OCI-LY7 (cell line): Measurements from ENCODE around the gene SLC6A19. TPM values are rescaled to one million over a fixed set of nuclear protein-coding genes. Genes with fewer than 3 reads are reported as not detected.

ENCODE experiments used
- BruUV-seq: library from RNA; stranded (reverse); fragments of 400-500 nt; replicated peaks from 2 replicates; lab custom pipeline; 2021; lab: Mats Ljungman, UMichigan
- CTCF ChIA-PET: fragments of 300-600 bp; sonication (Branson Sonifier 250); formaldehyde crosslinking; loops from one replicate; lab custom pipeline; 2022; ENCODE audit warnings: antibody characterized with exemption; ENCODE audit not compliant: unreplicated experiment; lab: Charles Lee
- POLR2A ChIA-PET: fragments of 300-600 bp; sonication (Branson Sonifier 250); formaldehyde crosslinking; loops from one replicate; lab custom pipeline; 2022; ENCODE audit warnings: antibody characterized with exemption; lab: Charles Lee
- DNase-seq: peaks from one replicate; pipeline ENCODE4 v3.0.0-alpha.2; 2015; ENCODE audit warnings: low spot score
- H2AFZ ChIP-seq: fragments of 200-600 bp; sonication (generic), shearing (Covaris generic); 2 replicates; pipeline ENCODE4 v1.6.1; 2014; ENCODE audit warnings: mild to moderate bottlenecking, antibody characterized with exemption, low read length, moderate library complexity
- H3K27ac ChIP-seq: fragments of 200-600 bp; sonication (generic); 2 replicates; pipeline ENCODE4 v1.5.1; 2014; ENCODE audit warnings: mixed run types, low read depth, mild to moderate bottlenecking, moderate library complexity, low read length, inconsistent platforms; ENCODE audit not compliant: poor library complexity, severe bottlenecking
- H3K36me3 ChIP-seq: fragments of 200-600 bp; sonication (generic); 2 replicates; pipeline ENCODE4 v1.6.1; 2014; ENCODE audit warnings: mild to moderate bottlenecking, antibody characterized with exemption, low read length, moderate library complexity, mixed read lengths; ENCODE audit not compliant: insufficient read depth
- H3K4me1 ChIP-seq: fragments of 200-600 bp; sonication (generic); 2 replicates; pipeline ENCODE4 v1.5.1; 2014; ENCODE audit warnings: mild to moderate bottlenecking, low read length; ENCODE audit not compliant: insufficient read depth, poor library complexity, severe bottlenecking
- H3K4me2 ChIP-seq: fragments of 200-600 bp; sonication (generic); 2 replicates; pipeline ENCODE4 v1.6.1; 2014; ENCODE audit warnings: mild to moderate bottlenecking, low read length
- H3K4me3 ChIP-seq: fragments of 200-600 bp; sonication (generic); 2 replicates; pipeline ENCODE4 v1.5.1; 2014; ENCODE audit warnings: mild to moderate bottlenecking, low read depth, low read length; ENCODE audit not compliant: poor library complexity, severe bottlenecking
- H3K79me2 ChIP-seq: fragments of 200-600 bp; sonication (generic); 2 replicates; pipeline ENCODE4 v1.6.1; 2016; ENCODE audit warnings: low read depth, mild to moderate bottlenecking, low read length, moderate library complexity, mixed read lengths; ENCODE audit not compliant: insufficient read depth
- H3K9me2 ChIP-seq: fragments of 200-600 bp; sonication (generic); 2 replicates; pipeline ENCODE4 v1.6.1; 2016; ENCODE audit warnings: mild to moderate bottlenecking, low read length, mixed read lengths; ENCODE audit not compliant: insufficient read depth
- H3K9me3 ChIP-seq: fragments of 200-600 bp; sonication (generic); 2 replicates; pipeline ENCODE4 v1.6.1; 2014; ENCODE audit warnings: mild to moderate bottlenecking, mixed run types, low read length, mixed read lengths
- H4K20me1 ChIP-seq: fragments of 200-600 bp; sonication (generic); 2 replicates; pipeline ENCODE4 v1.6.1; 2014; ENCODE audit warnings: mild to moderate bottlenecking, antibody characterized with exemption, low read length, moderate library complexity, mixed read lengths; ENCODE audit not compliant: insufficient read depth
- EZH2phosphoT487 ChIP-seq: fragments of 200-600 bp; sonication (generic); IDR thresholded peaks from 2 replicates; pipeline ENCODE4 v1.6.1; 2018; ENCODE audit warnings: low read depth, borderline replicate concordance, mild to moderate bottlenecking, mixed run types, antibody characterized with exemption, low read length, moderate library complexity, mixed read lengths
- intact Hi-C: fragments of 100-400 bp; cut with micrococcal nuclease; formaldehyde crosslinking; loops from one replicate; pipeline ENCODE4 v1.10.0; 2022; ENCODE audit not compliant: unreplicated experiment
- total RNA-seq, 2 experiments: library from RNA; depleted of rRNA in 1 of 2; stranded (reverse); fragments of >200 nt in 1 of 2; shearing (Covaris generic) in 1 of 2; gene quantifications; 2 replicates each; pipeline ENCODE4 v1.2.3, GENCODE V29; 2014 to 2022
- TF ChIP-seq, protein P1 (sequence below): fragments of 200-600 bp; sonication (generic); conservative IDR thresholded peaks from 2 replicates; pipeline ENCODE4 v1.5.1; 2014; ENCODE audit warnings: mild to moderate bottlenecking, antibody characterized with exemption, low read length, moderate library complexity, mixed read lengths

The SLC6A19 gene
- total RNA-seq, 2 experiments from 2014 or later = not detected

DNA sequence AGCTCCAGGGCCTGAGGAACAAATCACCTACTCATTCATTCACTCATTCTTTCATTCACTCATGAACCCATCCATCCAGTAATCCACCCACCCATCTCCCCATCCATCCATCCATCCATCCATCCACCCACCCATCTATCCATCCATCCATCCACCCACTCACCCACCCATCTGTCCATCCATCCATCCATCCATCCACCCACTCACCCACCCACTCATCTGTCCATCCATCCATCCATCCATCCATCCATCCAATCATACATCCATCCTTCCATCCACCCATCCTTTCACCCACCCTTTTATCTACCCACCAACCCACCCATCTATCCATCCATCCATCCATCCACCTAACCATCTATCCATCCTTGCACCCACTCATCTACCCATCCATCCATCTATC, 35.5 kb upstream of the SLC6A19 start:
- Histone ChIP-seq H3K27ac (no peak overlapping the region), H3K9me2 (no peaks in the 10 kb centered on the region), H4K20me1 (no peaks in the 10 kb centered on the region), H3K4me3 (no peak overlapping the region), H3K4me2 (no peak overlapping the region), H3K79me2 (no peaks in the 10 kb centered on the region), H2AFZ (no peak overlapping the region), H3K4me1 (peaks cover 16% of the 10 kb centered on the region), H3K36me3 (no peaks in the 10 kb centered on the region), H3K9me3 (no peaks in the 10 kb centered on the region)
- POLR2A ChIA-PET = no interaction called here
- intact Hi-C loops = loop anchor here (2.0 kb wide), 1 partner anchor 151 kb away; no protein-coding TSS in a partner anchor
- DNase-seq = no peak
- TF ChIP-seq, protein P1, sequence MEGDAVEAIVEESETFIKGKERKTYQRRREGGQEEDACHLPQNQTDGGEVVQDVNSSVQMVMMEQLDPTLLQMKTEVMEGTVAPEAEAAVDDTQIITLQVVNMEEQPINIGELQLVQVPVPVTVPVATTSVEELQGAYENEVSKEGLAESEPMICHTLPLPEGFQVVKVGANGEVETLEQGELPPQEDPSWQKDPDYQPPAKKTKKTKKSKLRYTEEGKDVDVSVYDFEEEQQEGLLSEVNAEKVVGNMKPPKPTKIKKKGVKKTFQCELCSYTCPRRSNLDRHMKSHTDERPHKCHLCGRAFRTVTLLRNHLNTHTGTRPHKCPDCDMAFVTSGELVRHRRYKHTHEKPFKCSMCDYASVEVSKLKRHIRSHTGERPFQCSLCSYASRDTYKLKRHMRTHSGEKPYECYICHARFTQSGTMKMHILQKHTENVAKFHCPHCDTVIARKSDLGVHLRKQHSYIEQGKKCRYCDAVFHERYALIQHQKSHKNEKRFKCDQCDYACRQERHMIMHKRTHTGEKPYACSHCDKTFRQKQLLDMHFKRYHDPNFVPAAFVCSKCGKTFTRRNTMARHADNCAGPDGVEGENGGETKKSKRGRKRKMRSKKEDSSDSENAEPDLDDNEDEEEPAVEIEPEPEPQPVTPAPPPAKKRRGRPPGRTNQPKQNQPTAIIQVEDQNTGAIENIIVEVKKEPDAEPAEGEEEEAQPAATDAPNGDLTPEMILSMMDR = no peak
- no peak for TF ChIP-seq EZH2phosphoT487
- CTCF ChIA-PET = interaction anchor here (0.6 kb wide), 1 partner anchor 186 kb away, joined by 3 read pairs; no protein-coding TSS in a partner anchor
- BruUV-seq = no TSS peak

DNA sequence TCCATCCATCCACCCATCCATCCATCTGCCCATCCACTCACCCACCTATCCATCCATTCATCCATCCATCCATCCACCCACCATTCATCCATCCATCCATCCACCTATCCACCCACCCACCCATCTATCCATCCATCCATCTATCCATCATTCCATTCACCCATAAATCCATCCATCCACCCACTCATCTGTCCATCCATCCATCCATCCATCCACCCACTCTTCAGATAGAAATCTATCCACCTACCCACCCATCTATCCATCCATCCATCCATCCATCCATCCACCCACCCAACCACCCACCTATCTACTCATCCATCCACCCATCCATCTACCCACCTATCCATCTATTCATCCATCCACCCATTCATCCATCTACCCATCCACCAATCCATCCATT, 35.0 kb upstream of the SLC6A19 start:
- DNase-seq = no peak
- no peaks in the 10 kb centered on the region for H3K36me3 ChIP-seq
- ChIA-PET CTCF (no interaction called here), POLR2A (no interaction called here)
- H3K4me3 ChIP-seq = no peak overlapping the region
- no peak for TF ChIP-seq EZH2phosphoT487
- TF ChIP-seq, protein P1 = no peak
- H3K9me2 ChIP-seq = no peaks in the 10 kb centered on the region
- no peaks in the 10 kb centered on the region for H3K9me3 ChIP-seq
- H3K79me2 ChIP-seq = no peaks in the 10 kb centered on the region
- no TSS peak for BruUV-seq
- H3K27ac ChIP-seq = no peak overlapping the region
- intact Hi-C loops = loop anchor here (2.0 kb wide), 1 partner anchor 150 kb away; no protein-coding TSS in a partner anchor
- H3K4me2 ChIP-seq = no peak overlapping the region
- H3K4me1 ChIP-seq = peaks cover 16% of the 10 kb centered on the region
- no peak overlapping the region for H2AFZ ChIP-seq
- H4K20me1 ChIP-seq = no peaks in the 10 kb centered on the region

DNA sequence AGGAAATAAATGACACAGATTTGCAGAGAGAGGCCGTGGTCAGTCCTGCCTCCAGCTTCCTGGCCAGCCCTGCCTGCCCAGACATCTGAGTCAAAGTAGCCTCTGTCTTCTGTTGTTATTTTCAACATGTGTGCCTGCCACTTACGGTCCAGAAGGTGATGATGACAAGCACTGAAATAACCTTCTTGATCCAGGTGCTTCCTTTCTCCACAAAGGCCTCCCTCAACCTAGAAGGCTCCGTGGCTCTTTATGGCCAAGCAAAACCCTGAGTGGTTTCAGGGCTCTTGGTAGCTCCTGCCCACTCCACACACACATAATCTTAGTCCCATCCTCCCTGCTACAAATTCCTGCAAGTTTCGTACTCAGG, 34.1 kb upstream of the SLC6A19 start:
- POLR2A ChIA-PET = interaction anchor here (0.7 to 0.8 kb wide), 2 partner anchors 29 to 148 kb away, joined by 3 read pairs; no protein-coding TSS in a partner anchor
- no peaks in the 10 kb centered on the region for H3K9me3 ChIP-seq
- no peaks in the 10 kb centered on the region for H3K79me2 ChIP-seq
- peaks cover 16% of the 10 kb centered on the region for H3K4me1 ChIP-seq
- no TSS peak for BruUV-seq
- no peak for TF ChIP-seq EZH2phosphoT487
- TF ChIP-seq, protein P1 = no peak
- H3K27ac ChIP-seq = no peak overlapping the region
- intact Hi-C loops = loop anchor here (1.0 to 2.0 kb wide), 5 partner anchors 27 to 244 kb away; no protein-coding TSS in a partner anchor
- no peaks in the 10 kb centered on the region for H3K9me2 ChIP-seq
- H3K4me2 ChIP-seq = peak overlapping the region; percentile 71
- H4K20me1 ChIP-seq = no peaks in the 10 kb centered on the region
- no peak for DNase-seq
- CTCF ChIA-PET = interaction anchor here (0.5 to 0.9 kb wide), 4 partner anchors 27 to 249 kb away, joined by 3 to 5 read pairs (median 4); no protein-coding TSS in a partner anchor
- H3K4me3 ChIP-seq = no peak overlapping the region
- no peaks in the 10 kb centered on the region for H3K36me3 ChIP-seq
- peak overlapping the region; percentile 80; the same call in 1 of the 2 replicates for H2AFZ ChIP-seq
